Hematopoietic multipotent progenitor cell treated with erythropoietin and hydrocortisone succinate and interleukin-3 and kit ligand, for 15 days (in vitro differentiated cells): ENCODE results near the gene RAPSN.

Source experiments
- DNase-seq: peaks from one replicate; pipeline ENCODE4 v3.0.0-alpha.2; 2015; ENCODE audit warnings: low spot score

RAPSN gene

GRCh38 chr11:47448566-47449427 is at the start of gene RAPSN:
TSS of gene RAPSN (minus strand) at chr11:47449136. CDS start at chr11:47448964, 172 bp downstream.
- DNase-seq = no peak

GRCh38 chr11:47498149-47498548 is 49.2 kb upstream of the RAPSN start:
- no peak for DNase-seq

GRCh38 chr11:47496808-47497207 is 47.9 kb upstream of the RAPSN start:
- DNase-seq = no peak

GRCh38 chr11:47495856-47496217 is 46.9 kb upstream of the RAPSN start:
- DNase-seq = no peak

- DNase-seq = no peak
Observed at GRCh38 chr11:47495011-47495855, 46.3 kb upstream of the RAPSN start.

GRCh38 chr11:47489395-47489755 is 40.4 kb upstream of the RAPSN start:
- DNase-seq = no peak

- DNase-seq = no peak
Observed at GRCh38 chr11:47488674-47489394, 39.9 kb upstream of the RAPSN start.

GRCh38 chr11:47488111-47488510 is 39.2 kb upstream of the RAPSN start:
- DNase-seq = no peak

- DNase-seq = no peak
Observed at GRCh38 chr11:47487421-47487820, 38.5 kb upstream of the RAPSN start.

GRCh38 chr11:47485107-47485506 is 36.2 kb upstream of the RAPSN start:
- DNase-seq = no peak

GRCh38 chr11:47483457-47483856 is 34.5 kb upstream of the RAPSN start:
- DNase-seq = no peak

GRCh38 chr11:47480762-47481161 is 31.8 kb upstream of the RAPSN start:
- no peak for DNase-seq

- no peak for DNase-seq
Observed at GRCh38 chr11:47478651-47479329, 29.9 kb upstream of the RAPSN start.

- no peak for DNase-seq
Observed at GRCh38 chr11:47477753-47478152, 28.8 kb upstream of the RAPSN start.

- no peak for DNase-seq
Observed at GRCh38 chr11:47477323-47477722, 28.4 kb upstream of the RAPSN start.

- DNase-seq = no peak
Observed at GRCh38 chr11:47470671-47471070, 21.7 kb upstream of the RAPSN start.

- no peak for DNase-seq
Observed at GRCh38 chr11:47469361-47470179, 20.6 kb upstream of the RAPSN start.

- DNase-seq = no peak
Observed at GRCh38 chr11:47468598-47469214, 19.8 kb upstream of the RAPSN start.

- no peak for DNase-seq
Observed at GRCh38 chr11:47467357-47467756, 18.4 kb upstream of the RAPSN start.

GRCh38 chr11:47466701-47467250 is 17.8 kb upstream of the RAPSN start:
- DNase-seq = no peak
